Activated CD8-positive, alpha-beta memory T cell treated with anti-CD3 and anti-CD28 coated beads for 1 hour (primary cell): ENCODE results near the gene ZNF106.
A peak's percentile ranks its signal among the peaks of the same experiment; 100 is the strongest.

Source experiments
- DNase-seq, 2 donors: peaks; one replicate each; pipeline ENCODE4 v3.0.0-alpha.2; 2020; ENCODE audit warnings: low read depth in 1 of 2; ENCODE audit errors: extremely low read depth in 1 of 2

ZNF106 gene

GRCh38 chr15:42490671-42491538 is at the start of gene ZNF106:
ZNF106 (minus strand) TSS chr15:42491141; CDS start chr15:42472289, 18,852 bp downstream.
- peak; percentile 71 to 77 for DNase-seq

- DNase-seq = no peak
Measured at GRCh38 chr15:42533246-42533645, 42.3 kb upstream of the ZNF106 start.

GRCh38 chr15:42528970-42529369 is 38.0 kb upstream of the ZNF106 start:
- DNase-seq = no peak

- DNase-seq = no peak
Measured at GRCh38 chr15:42523331-42523730, 32.4 kb upstream of the ZNF106 start.

GRCh38 chr15:42511007-42511391 is 20.1 kb upstream of the ZNF106 start:
- DNase-seq = no peak

- no peak for DNase-seq
Measured at GRCh38 chr15:42510258-42511006, 19.5 kb upstream of the ZNF106 start.

- no peak for DNase-seq
Measured at GRCh38 chr15:42508263-42508690, 17.3 kb upstream of the ZNF106 start.

GRCh38 chr15:42507514-42507913 is 16.6 kb upstream of the ZNF106 start:
- no peak for DNase-seq

- DNase-seq = no peak
Measured at GRCh38 chr15:42504631-42505030, 13.7 kb upstream of the ZNF106 start.

GRCh38 chr15:42503825-42504224 is 12.9 kb upstream of the ZNF106 start:
- no peak for DNase-seq

- no peak for DNase-seq
Measured at GRCh38 chr15:42502477-42502876, 11.5 kb upstream of the ZNF106 start.

GRCh38 chr15:42499858-42500609 is 9.1 kb upstream of the ZNF106 start:
- DNase-seq = no peak

GRCh38 chr15:42498212-42499068 is 7.5 kb upstream of the ZNF106 start:
- no peak for DNase-seq

- DNase-seq = peak; percentile 40 to 64
Measured at GRCh38 chr15:42495361-42496212, 4.6 kb upstream of the ZNF106 start, which contains the start of gene SNAP23. SNAP23 (plus strand) TSS chr15:42495634; CDS start chr15:42511847, 16,213 bp downstream.

GRCh38 chr15:42494998-42495360 is 4.0 kb upstream of the ZNF106 start:
- no peak for DNase-seq

- DNase-seq = no peak
Measured at GRCh38 chr15:42493679-42494078, 2.7 kb upstream of the ZNF106 start.

GRCh38 chr15:42491539-42492225 is 741 bp upstream of the ZNF106 start:
- DNase-seq = no peak

GRCh38 chr15:42490291-42490670 is 660 bp downstream of the ZNF106 start:
- DNase-seq = no peak

- DNase-seq = no peak
Measured at GRCh38 chr15:42483677-42484076, 7.3 kb downstream of the ZNF106 start.
